Ascending aorta (tissue), 2 donors: ENCODE measurements around the gene KIF18B. TPM values are rescaled to one million over a fixed set of nuclear protein-coding genes. Genes with fewer than 3 reads are reported as not detected.

ENCODE experiments used
- DNase-seq, 2 donors: peaks; one replicate each; pipeline ENCODE4 v3.0.0-alpha.2; 2019; ENCODE audit warnings: low spot score in 2 of 2
- H3K27ac ChIP-seq, 2 donors: fragments of 200-600 bp; sonication (generic); one replicate each; pipeline ENCODE4 v1.5.1; 2016 to 2017; ENCODE audit warnings: mild to moderate bottlenecking in 1 of 2
- H3K27me3 ChIP-seq: fragments of 200-600 bp; sonication (generic); one replicate; pipeline ENCODE4 v1.5.1; 2017
- H3K36me3 ChIP-seq, 2 donors: fragments of 200-600 bp; sonication (generic); one replicate each; pipeline ENCODE4 v1.5.1; 2016
- H3K4me1 ChIP-seq, 2 donors: fragments of 200-600 bp; sonication (generic); one replicate each; pipeline ENCODE4 v1.5.1; 2016 to 2017; ENCODE audit warnings: mild to moderate bottlenecking in 1 of 2
- H3K4me3 ChIP-seq, 2 donors: fragments of 200-600 bp; sonication (generic); one replicate each; pipeline ENCODE4 v1.5.1; 2016 to 2017; ENCODE audit warnings: mild to moderate bottlenecking in 1 of 2
- H3K9me3 ChIP-seq, 2 donors: fragments of 200-600 bp; sonication (generic); one replicate each; pipeline ENCODE4 v1.5.1; 2016
- CTCF ChIP-seq, 3 experiments: fragments of 200-600 bp in 2 of 3; fragments of 450-650 bp in 1 of 3; sonication (generic) in 2 of 3; IDR thresholded peaks; one replicate each; pipeline ENCODE4 v1.5.1; 2016 to 2019; ENCODE audit warnings: antibody characterized with exemption in 3 of 3, mild to moderate bottlenecking in 1 of 3, moderate library complexity in 1 of 3
- intact Hi-C: fragments of 100-400 bp; cut with DNase I; formaldehyde crosslinking; loops from one replicate; pipeline ENCODE4 v1.15.1; 2023
- total RNA-seq: library from RNA; depleted of rRNA; stranded (reverse); fragments of >200 nt; gene quantifications from one replicate; pipeline ENCODE4 v1.1.0, GENCODE V29; 2016

KIF18B gene
- total RNA-seq, 1 donor from 2014 or later, result not detected

GRCh38 chr17:44972953-44973352 is 25.4 kb upstream of the KIF18B start:
- H3K36me3 ChIP-seq, result no peaks in the 10 kb centered on the region
- no peak overlapping the region for H3K4me3 ChIP-seq
- H3K27me3 ChIP-seq, result no peaks in the 10 kb centered on the region
- no peak for TF ChIP-seq CTCF (IDR thresholded peaks at IDR 0.05)
- no peak for DNase-seq
- no peaks in the 10 kb centered on the region for H3K9me3 ChIP-seq
- H3K4me1 ChIP-seq, result peaks cover 5 to 10% of the 10 kb centered on the region in 2 donors
- no peak overlapping the region for H3K27ac ChIP-seq
- intact Hi-C loops, result no loop called here

GRCh38 chr17:44971776-44972483 is 24.4 kb upstream of the KIF18B start:
- intact Hi-C loops, result no loop called here
- Histone ChIP-seq H3K27ac (no peak overlapping the region), H3K4me3 (no peak overlapping the region), H3K4me1 (peaks cover 10 to 15% of the 10 kb centered on the region in 2 donors), H3K27me3 (peaks cover 4% of the 10 kb centered on the region), H3K36me3 (no peaks in the 10 kb centered on the region), H3K9me3 (no peaks in the 10 kb centered on the region)
- DNase-seq, result no peak
- TF ChIP-seq CTCF (IDR thresholded peaks at IDR 0.05), result no peak

- TF ChIP-seq CTCF (IDR thresholded peaks at IDR 0.05), result no peak
These were observed 22.7 kb upstream of the KIF18B start for GRCh38 chr17:44970136-44970741.

GRCh38 chr17:44969144-44969780 is 21.7 kb upstream of the KIF18B start:
- no peak for DNase-seq
- peaks cover 9% of the 10 kb centered on the region for H3K27me3 ChIP-seq
- H3K27ac ChIP-seq, result no peak overlapping the region
- peaks cover 10 to 15% of the 10 kb centered on the region in 2 donors for H3K4me1 ChIP-seq
- H3K36me3 ChIP-seq, result no peaks in the 10 kb centered on the region
- H3K4me3 ChIP-seq, result peak overlapping the region in 1 of 2 donors; percentile 67
- no peak for TF ChIP-seq CTCF (IDR thresholded peaks at IDR 0.05)
- intact Hi-C loops, result loop anchor here (2.0 to 5.0 kb wide), 2 partner anchors 50 to 128 kb away; no protein-coding TSS in a partner anchor
- no peaks in the 10 kb centered on the region for H3K9me3 ChIP-seq

More at GRCh38 chr17:44970136-44970741, 22.7 kb upstream of the KIF18B start:
- no peaks in the 10 kb centered on the region for H3K36me3 ChIP-seq
- no peaks in the 10 kb centered on the region for H3K9me3 ChIP-seq
- peaks cover 9% of the 10 kb centered on the region for H3K27me3 ChIP-seq
- H3K27ac ChIP-seq, result peak overlapping the region; percentile 9 to 52
- DNase-seq, result no peak
- intact Hi-C loops, result no loop called here
- peak overlapping the region; percentile 43 to 67 for H3K4me3 ChIP-seq
- peaks cover 10 to 15% of the 10 kb centered on the region in 2 donors for H3K4me1 ChIP-seq

GRCh38 chr17:44968225-44969143 is 20.9 kb upstream of the KIF18B start, which contains the start of gene C1QL1:
Gene C1QL1, minus strand, starts transcription at chr17:44968303. Its CDS starts 255 bp downstream, at chr17:44968048.
- Histone ChIP-seq H3K9me3 (no peaks in the 10 kb centered on the region), H3K27ac (no peak within 1 kb of the TSS), H3K36me3 (no peaks in the 10 kb centered on the region), H3K4me1 (peaks cover 10 to 15% of the 10 kb centered on the region in 2 donors), H3K4me3 (peak within 1 kb of the TSS; percentile 27 to 53), H3K27me3 (peaks cover 9% of the 10 kb centered on the region)
- intact Hi-C loops, result loop anchor here (1.0 to 5.0 kb wide), 3 partner anchors 21 to 129 kb away; partner anchors contain the start of gene KIF18B
- no peak for TF ChIP-seq CTCF (IDR thresholded peaks at IDR 0.05)
- peak; percentile 45 to 94 for DNase-seq
